Naive B cell (primary cell): ENCODE data around the gene SELENOM. TPM values are rescaled to one million over a fixed set of nuclear protein-coding genes. Genes with fewer than 3 reads are reported as not detected.
A peak's percentile ranks its signal among the peaks of the same experiment; 100 is the strongest.

Experiments
- ATAC-seq, 2 donors: fragments of 150-1000 bp; cut with Tn5 transposase; 2 replicates each; pipeline ENCODE4 v1.10.0; 2021; ENCODE audit warnings: low read depth in 2 of 2, mild to moderate bottlenecking in 2 of 2, moderate library complexity in 2 of 2
- DNase-seq: peaks from one replicate; pipeline ENCODE4 v3.0.0; 2022
- H3K27ac Mint-ChIP-seq, 6 donors: one replicate each; pipeline ENCODE4 v1.8.0; 2020 to 2022; ENCODE audit warnings: mild to moderate bottlenecking in 6 of 6, mixed read lengths in 6 of 6, moderate library complexity in 5 of 6, inconsistent platforms in 2 of 6
- H3K27me3 Mint-ChIP-seq, 3 donors: one replicate each; pipeline ENCODE4 v1.8.0; 2021 to 2022; ENCODE audit warnings: mixed read lengths in 3 of 3, mild to moderate bottlenecking in 1 of 3
- H3K36me3 Mint-ChIP-seq, 2 donors: one replicate each; pipeline ENCODE4 v1.8.0; 2020 to 2022; ENCODE audit warnings: mixed read lengths in 2 of 2, inconsistent platforms in 1 of 2, mild to moderate bottlenecking in 1 of 2
- H3K4me1 Mint-ChIP-seq, 3 donors: one replicate each; pipeline ENCODE4 v1.8.0; 2020 to 2022; ENCODE audit warnings: mixed read lengths in 3 of 3, inconsistent platforms in 1 of 3, mild to moderate bottlenecking in 1 of 3, moderate library complexity in 1 of 3
- H3K4me3 Mint-ChIP-seq, 8 donors: one replicate each; pipeline ENCODE4 v1.8.0; 2020 to 2022; ENCODE audit warnings: mild to moderate bottlenecking in 8 of 8, mixed read lengths in 8 of 8, moderate library complexity in 8 of 8, inconsistent platforms in 2 of 8
- H3K9me3 Mint-ChIP-seq, 7 donors: one replicate each; pipeline ENCODE4 v1.8.0; 2020 to 2022; ENCODE audit warnings: mixed read lengths in 7 of 7, mild to moderate bottlenecking in 5 of 7, inconsistent platforms in 2 of 7, moderate library complexity in 1 of 7
- polyA plus RNA-seq, 6 donors: library from polyadenylated mRNA; unstranded; fragments of 300-500 nt; fragmentation: Illumina TruSeq; gene quantifications; one replicate each; pipeline ENCODE4 v1.2.3, GENCODE V29; 2021; ENCODE audit warnings: low read depth in 6 of 6

The SELENOM gene, protein sequence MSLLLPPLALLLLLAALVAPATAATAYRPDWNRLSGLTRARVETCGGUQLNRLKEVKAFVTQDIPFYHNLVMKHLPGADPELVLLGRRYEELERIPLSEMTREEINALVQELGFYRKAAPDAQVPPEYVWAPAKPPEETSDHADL
- 10 to 100 TPM; 31.1 to 54.8 (median 42.9) TPM for polyA plus RNA-seq

- Mint-ChIP-seq H3K27me3 (peaks cover 0 to 5% (median 0%) of the 10 kb centered on the region in 3 donors), H3K36me3 (no peaks in the 10 kb centered on the region), H3K4me1 (peaks cover 15 to 22% (median 15%) of the 10 kb centered on the region in 3 donors), H3K4me3 (peak within 1 kb of the TSS; percentile 89 to 98 (median 94)), H3K9me3 (peaks cover 0 to under 1% (median 0%) of the 10 kb centered on the region in 7 donors), H3K27ac (peak within 1 kb of the TSS; percentile 69 to 96 (median 84))
- DNase-seq (peak; percentile 78), ATAC-seq (peak; percentile 90 to 91)
These were observed at the start of gene SELENOM for GRCh38 chr22:31107178-31107893. Gene SELENOM (minus strand): TSS chr22:31107568. CDS start chr22:31107505, 63 bp downstream.

DNA sequence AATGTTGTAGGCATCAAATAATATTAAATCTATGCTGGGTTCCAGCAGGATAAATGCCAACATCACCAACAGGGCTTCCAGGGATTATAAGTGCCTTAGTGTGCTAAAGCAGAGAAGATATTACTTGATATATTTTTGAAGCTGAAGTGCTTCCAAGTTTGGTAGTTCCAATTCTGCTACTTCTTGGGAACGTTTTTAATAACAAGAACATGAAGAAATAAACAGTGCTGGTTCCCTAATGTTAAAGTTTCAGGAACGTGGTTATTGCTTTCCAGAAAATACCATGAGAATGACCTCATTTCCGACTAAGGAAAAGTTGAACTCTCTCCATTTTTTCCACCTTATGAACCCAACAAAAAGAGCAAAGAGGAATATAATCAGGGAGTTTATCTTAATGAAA lies 48.1 kb upstream of the SELENOM start:
- Mint-ChIP-seq H3K4me3 (no peak overlapping the region), H3K36me3 (no peaks in the 10 kb centered on the region), H3K27me3 (peaks cover 0 to 24% (median 5%) of the 10 kb centered on the region in 3 donors), H3K4me1 (peaks cover 4 to 10% (median 10%) of the 10 kb centered on the region in 3 donors), H3K9me3 (no peaks in the 10 kb centered on the region), H3K27ac (no peak overlapping the region)
- ATAC-seq (no peak), DNase-seq (no peak)

DNA sequence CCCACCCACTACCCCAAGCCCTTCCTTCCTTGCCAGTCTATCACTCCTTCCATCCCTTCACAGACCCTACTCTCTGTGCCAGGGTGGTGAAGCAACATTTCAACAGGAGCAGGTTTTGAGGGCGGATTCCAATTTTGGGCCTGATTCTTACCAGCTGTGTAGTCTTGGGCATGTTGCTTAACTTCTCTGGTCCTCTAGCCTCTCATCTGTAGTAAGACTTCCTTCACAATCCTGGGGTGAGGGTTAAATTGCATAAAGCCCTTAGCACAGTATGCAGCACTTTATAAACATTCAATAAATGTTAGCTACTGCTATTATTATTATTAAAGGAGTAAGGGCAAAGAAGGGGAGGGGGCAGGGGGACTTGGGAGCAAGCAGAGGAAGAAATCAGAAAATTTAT lies 47.6 kb upstream of the SELENOM start:
- peaks cover 0 to 29% (median 5%) of the 10 kb centered on the region in 3 donors for H3K27me3 Mint-ChIP-seq
- DNase-seq (no peak), ATAC-seq (no peak)
- H3K27ac Mint-ChIP-seq, result no peak overlapping the region
- H3K4me3 Mint-ChIP-seq, result no peak overlapping the region
- H3K4me1 Mint-ChIP-seq, result peaks cover 1 to 8% (median 6%) of the 10 kb centered on the region in 3 donors
- no peaks in the 10 kb centered on the region for H3K9me3 Mint-ChIP-seq
- H3K36me3 Mint-ChIP-seq, result no peaks in the 10 kb centered on the region

- DNase-seq, result no peak
- H3K4me1 Mint-ChIP-seq, result no peaks in the 10 kb centered on the region
- no peaks in the 10 kb centered on the region for H3K36me3 Mint-ChIP-seq
- no peak for ATAC-seq
- no peak overlapping the region for H3K4me3 Mint-ChIP-seq
- H3K27me3 Mint-ChIP-seq, result peaks cover 0 to 36% (median 8%) of the 10 kb centered on the region in 3 donors
- H3K27ac Mint-ChIP-seq, result no peak overlapping the region
- no peaks in the 10 kb centered on the region for H3K9me3 Mint-ChIP-seq
These were observed 46.0 kb upstream of the SELENOM start for GRCh38 chr22:31153357-31153756.

GRCh38 chr22:31151872-31152271 lies 44.5 kb upstream of the SELENOM start:
- peaks cover 0 to 10% (median 0%) of the 10 kb centered on the region in 7 donors for H3K9me3 Mint-ChIP-seq
- ATAC-seq, result no peak
- no peak overlapping the region for H3K4me3 Mint-ChIP-seq
- peak overlapping the region in 2 of 6 donors; percentile 12 to 24 for H3K27ac Mint-ChIP-seq
- H3K4me1 Mint-ChIP-seq, result no peaks in the 10 kb centered on the region
- no peak for DNase-seq
- H3K36me3 Mint-ChIP-seq, result no peaks in the 10 kb centered on the region
- peaks cover 0 to 36% (median 8%) of the 10 kb centered on the region in 3 donors for H3K27me3 Mint-ChIP-seq

GRCh38 chr22:31150615-31151014 lies 43.2 kb upstream of the SELENOM start:
- Mint-ChIP-seq H3K36me3 (no peaks in the 10 kb centered on the region), H3K4me3 (no peak overlapping the region), H3K27ac (no peak overlapping the region), H3K27me3 (peaks cover 0 to 29% (median 5%) of the 10 kb centered on the region in 3 donors), H3K9me3 (peaks cover 0 to 16% (median 0%) of the 10 kb centered on the region in 7 donors), H3K4me1 (no peaks in the 10 kb centered on the region)
- ATAC-seq (no peak), DNase-seq (no peak)

DNA sequence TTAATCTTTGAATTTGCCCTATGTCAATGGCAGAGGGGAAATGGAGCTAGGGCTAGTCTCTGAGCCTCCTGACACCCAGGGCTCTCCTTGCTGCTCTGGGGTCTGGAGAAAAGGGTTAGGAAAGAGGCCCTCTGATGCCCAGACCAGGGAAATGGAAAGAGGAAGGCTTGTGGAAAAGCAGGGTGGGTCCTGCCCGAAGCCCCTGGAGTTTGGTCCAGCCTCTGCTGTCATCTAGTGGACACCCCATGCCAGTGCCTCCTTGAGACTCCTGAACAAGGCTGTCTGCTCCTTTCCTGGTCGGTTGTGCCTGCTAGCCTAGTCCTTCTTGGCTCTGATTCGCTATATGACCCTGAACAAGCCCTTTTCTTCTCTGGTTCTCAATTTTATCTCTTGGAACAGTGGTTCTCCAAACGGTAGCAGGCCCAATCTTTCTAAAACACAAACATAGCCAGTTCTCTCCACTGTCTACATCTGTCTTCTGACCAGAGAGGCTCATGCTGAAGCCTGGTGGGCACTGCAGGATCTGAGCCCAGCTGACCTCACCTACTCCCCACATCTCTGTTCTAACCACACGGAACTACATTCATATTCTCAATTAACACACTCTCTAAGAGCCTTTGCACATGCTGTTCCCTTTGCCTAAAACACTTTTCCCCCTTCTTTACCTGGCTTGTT lies 41.7 kb upstream of the SELENOM start:
- H3K27me3 Mint-ChIP-seq, result peaks cover 0 to 39% (median 8%) of the 10 kb centered on the region in 3 donors
- peak; percentile 22 for DNase-seq
- peaks cover 0 to 4% of the 10 kb centered on the region in 2 donors for H3K36me3 Mint-ChIP-seq
- peak; percentile 61 to 68 for ATAC-seq
- peaks cover 0 to 29% (median 12%) of the 10 kb centered on the region in 7 donors for H3K9me3 Mint-ChIP-seq
- H3K4me1 Mint-ChIP-seq, result no peaks in the 10 kb centered on the region
- no peak overlapping the region for H3K27ac Mint-ChIP-seq
- H3K4me3 Mint-ChIP-seq, result no peak overlapping the region

- peaks cover 0 to 4% of the 10 kb centered on the region in 2 donors for H3K36me3 Mint-ChIP-seq
These were observed 41.1 kb upstream of the SELENOM start for GRCh38 chr22:31148488-31148887.

GRCh38 chr22:31144223-31144622 lies 36.9 kb upstream of the SELENOM start:
- DNase-seq (no peak), ATAC-seq (no peak)
- peaks cover 0 to 31% (median 12%) of the 10 kb centered on the region in 7 donors for H3K9me3 Mint-ChIP-seq
- H3K27me3 Mint-ChIP-seq, result peaks cover 6 to 45% (median 38%) of the 10 kb centered on the region in 3 donors
- no peak overlapping the region for H3K27ac Mint-ChIP-seq
- no peaks in the 10 kb centered on the region for H3K4me1 Mint-ChIP-seq
- peaks cover 0 to 4% of the 10 kb centered on the region in 2 donors for H3K36me3 Mint-ChIP-seq
- H3K4me3 Mint-ChIP-seq, result no peak overlapping the region

More at GRCh38 chr22:31148488-31148887, 41.1 kb upstream of the SELENOM start:
- DNase-seq, result no peak
- Mint-ChIP-seq H3K27me3 (peaks cover under 1 to 35% (median 8%) of the 10 kb centered on the region in 3 donors), H3K27ac (no peak overlapping the region), H3K9me3 (peaks cover 0 to 31% (median 12%) of the 10 kb centered on the region in 7 donors), H3K4me3 (no peak overlapping the region), H3K4me1 (no peaks in the 10 kb centered on the region)
- ATAC-seq, result no peak

- H3K27ac Mint-ChIP-seq, result no peak overlapping the region
- H3K9me3 Mint-ChIP-seq, result peaks cover 0 to 31% (median 12%) of the 10 kb centered on the region in 7 donors
These were observed 36.2 kb upstream of the SELENOM start for GRCh38 chr22:31143537-31143936.

GRCh38 chr22:31143038-31143437 lies 35.7 kb upstream of the SELENOM start:
- ATAC-seq (no peak), DNase-seq (no peak)
- Mint-ChIP-seq H3K27me3 (peaks cover 4 to 46% (median 40%) of the 10 kb centered on the region in 3 donors), H3K9me3 (peaks cover 0 to 31% (median 12%) of the 10 kb centered on the region in 7 donors), H3K27ac (no peak overlapping the region), H3K4me1 (no peaks in the 10 kb centered on the region), H3K36me3 (peaks cover 0 to 4% of the 10 kb centered on the region in 2 donors), H3K4me3 (no peak overlapping the region)

More at GRCh38 chr22:31143537-31143936, 36.2 kb upstream of the SELENOM start:
- no peak for DNase-seq
- ATAC-seq, result no peak
- H3K4me1 Mint-ChIP-seq, result no peaks in the 10 kb centered on the region
- H3K36me3 Mint-ChIP-seq, result peaks cover 0 to 4% of the 10 kb centered on the region in 2 donors
- peaks cover 4 to 46% (median 40%) of the 10 kb centered on the region in 3 donors for H3K27me3 Mint-ChIP-seq
- no peak overlapping the region for H3K4me3 Mint-ChIP-seq

DNA sequence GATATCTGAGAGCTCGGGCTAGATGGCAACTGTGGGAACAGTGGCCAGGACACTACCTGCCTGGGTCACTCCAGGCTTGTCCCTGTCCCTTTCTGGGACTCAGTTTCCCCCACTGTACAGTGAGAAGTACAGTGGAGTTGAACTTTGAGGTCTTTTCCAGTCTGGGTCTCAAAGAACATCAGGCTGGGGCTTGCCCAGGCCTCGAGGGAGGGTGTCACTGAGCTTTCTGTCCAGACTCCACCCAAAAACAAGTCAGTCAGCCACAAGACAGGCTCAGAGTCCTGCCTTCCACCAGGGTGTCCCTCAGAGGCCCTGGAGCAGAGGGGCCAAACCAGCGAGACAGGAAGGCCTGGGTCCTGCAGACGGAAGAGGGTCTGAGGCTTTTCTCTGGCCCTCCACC lies 34.9 kb upstream of the SELENOM start:
- Mint-ChIP-seq H3K27me3 (peaks cover 4 to 46% (median 42%) of the 10 kb centered on the region in 3 donors), H3K4me1 (no peaks in the 10 kb centered on the region), H3K4me3 (no peak overlapping the region), H3K9me3 (peaks cover 0 to 25% (median 12%) of the 10 kb centered on the region in 7 donors), H3K36me3 (peaks cover 0 to 4% of the 10 kb centered on the region in 2 donors), H3K27ac (no peak overlapping the region)
- ATAC-seq (no peak), DNase-seq (no peak)

DNA sequence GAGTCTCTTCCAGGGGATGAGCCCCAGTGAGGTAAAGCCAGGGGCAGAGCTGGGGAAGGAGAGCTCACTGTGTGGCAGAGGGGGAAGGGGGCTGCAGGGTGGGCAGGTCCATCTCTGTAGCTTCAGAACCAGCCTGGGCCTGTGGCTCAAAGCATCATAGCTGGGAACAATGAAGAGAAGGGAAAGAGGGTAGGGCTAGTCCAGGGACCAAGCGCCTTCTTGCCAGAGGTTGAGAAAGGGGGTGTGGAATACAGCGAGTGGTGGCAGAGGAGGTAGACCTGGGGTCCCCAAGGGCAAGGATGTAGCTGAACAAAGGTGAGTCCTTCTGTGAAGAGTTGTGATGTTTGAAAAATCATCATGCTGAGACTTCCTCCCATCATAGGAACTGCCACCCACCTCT lies 34.2 kb upstream of the SELENOM start:
- Mint-ChIP-seq H3K9me3 (peaks cover 0 to 18% (median 9%) of the 10 kb centered on the region in 7 donors), H3K36me3 (peaks cover 0 to 4% of the 10 kb centered on the region in 2 donors), H3K4me3 (no peak overlapping the region), H3K27me3 (peaks cover 4 to 47% (median 46%) of the 10 kb centered on the region in 3 donors), H3K4me1 (no peaks in the 10 kb centered on the region), H3K27ac (peak overlapping the region in 1 of 6 donors; percentile 57)
- ATAC-seq, result no peak
- DNase-seq, result no peak
